ENCODE data around the gene AP3S2.

Gene AP3S2

GRCh38 chr15:89829616-89830440 lies 64.0 kb downstream of the AP3S2 start:
- no peak for DNase-seq (ENCODE audit: low read depth)
- H3K4me3 ChIP-seq (ENCODE audit: control insufficient read depth, low read depth, low read length), result no peak overlapping the region
- no peak for TF ChIP-seq CTCF (IDR thresholded peaks at IDR 0.05; ENCODE audit: control insufficient read depth, insufficient read depth, low read depth, low read length, missing control alignments)

GRCh38 chr15:89829161-89829560 lies 64.6 kb downstream of the AP3S2 start:
- H3K4me3 ChIP-seq (ENCODE audit: control insufficient read depth, low read depth, low read length), result no peak overlapping the region
- no peak for TF ChIP-seq CTCF (IDR thresholded peaks at IDR 0.05; ENCODE audit: control insufficient read depth, insufficient read depth, low read depth, low read length, missing control alignments)
- no peak for DNase-seq (ENCODE audit: low read depth)

DNA sequence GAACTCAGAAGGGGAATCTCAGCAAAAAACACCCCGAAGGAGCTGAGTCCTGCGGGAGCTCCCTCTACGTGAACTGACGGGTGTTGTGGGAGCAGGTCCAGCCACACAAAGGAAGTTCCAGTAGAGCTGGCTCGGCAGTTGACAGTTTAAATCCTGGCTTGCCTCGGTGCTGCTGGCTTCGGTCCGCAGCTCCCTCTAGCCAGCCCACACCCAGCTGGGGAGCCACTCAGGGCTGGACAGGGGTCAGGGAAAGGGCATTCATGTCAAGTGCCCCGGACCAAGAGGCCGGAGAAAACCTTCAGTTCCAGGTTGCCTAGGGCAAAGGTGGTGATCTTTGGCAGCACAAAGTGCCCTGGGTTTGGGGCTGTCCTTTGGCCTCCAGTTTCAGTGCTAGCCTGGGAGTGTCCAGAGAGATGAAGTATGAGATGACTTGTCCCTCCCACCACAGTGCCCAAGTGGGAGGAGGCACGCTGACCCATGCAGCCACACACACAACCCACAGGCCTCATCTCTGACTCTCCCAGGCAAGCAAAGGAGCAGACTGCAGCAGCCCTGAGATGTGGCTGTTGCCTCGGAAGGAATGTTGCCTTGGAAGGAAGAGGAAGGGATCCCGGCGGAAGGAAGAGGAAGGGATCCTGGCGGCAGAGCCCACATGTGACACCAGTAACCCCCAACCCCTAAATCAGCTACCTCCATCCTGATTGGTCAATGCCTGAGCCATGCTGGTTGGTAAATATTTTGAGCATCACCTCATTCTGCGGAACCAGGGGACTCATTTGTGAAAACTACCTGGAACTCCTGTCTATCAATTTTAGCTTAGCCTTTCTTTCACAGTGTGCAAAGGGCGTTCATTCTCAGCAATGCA lies 65.3 kb downstream of the AP3S2 start:
- no peak overlapping the region for H3K4me3 ChIP-seq (ENCODE audit: control insufficient read depth, low read depth, low read length)
- TF ChIP-seq CTCF (IDR thresholded peaks at IDR 0.05; ENCODE audit: control insufficient read depth, insufficient read depth, low read depth, low read length, missing control alignments), result no peak
- no peak for DNase-seq (ENCODE audit: low read depth)

DNA sequence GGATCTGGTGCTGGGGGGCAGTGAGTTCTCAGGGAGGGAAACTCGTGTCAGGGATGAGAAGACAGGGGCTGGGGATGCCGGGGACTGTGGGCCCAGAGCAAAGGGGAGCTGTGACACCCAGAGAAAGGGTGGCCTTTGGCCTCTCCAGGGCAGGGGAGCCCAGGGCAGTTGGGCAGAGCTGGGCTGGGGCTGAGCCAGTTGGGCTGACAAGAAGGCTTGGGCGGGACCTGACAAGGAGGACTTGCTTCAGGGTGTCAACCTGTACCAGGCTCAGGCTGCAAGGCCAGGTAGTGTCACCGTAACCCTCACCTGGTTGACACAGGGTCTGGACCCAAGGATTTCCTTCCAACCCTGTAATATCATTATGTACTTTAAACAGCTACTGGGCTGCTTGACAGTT lies 66.0 kb downstream of the AP3S2 start:
- H3K4me3 ChIP-seq (ENCODE audit: control insufficient read depth, low read depth, low read length), result no peak overlapping the region
- no peak for TF ChIP-seq CTCF (IDR thresholded peaks at IDR 0.05; ENCODE audit: control insufficient read depth, insufficient read depth, low read depth, low read length, missing control alignments)
- no peak for DNase-seq (ENCODE audit: low read depth)

DNA sequence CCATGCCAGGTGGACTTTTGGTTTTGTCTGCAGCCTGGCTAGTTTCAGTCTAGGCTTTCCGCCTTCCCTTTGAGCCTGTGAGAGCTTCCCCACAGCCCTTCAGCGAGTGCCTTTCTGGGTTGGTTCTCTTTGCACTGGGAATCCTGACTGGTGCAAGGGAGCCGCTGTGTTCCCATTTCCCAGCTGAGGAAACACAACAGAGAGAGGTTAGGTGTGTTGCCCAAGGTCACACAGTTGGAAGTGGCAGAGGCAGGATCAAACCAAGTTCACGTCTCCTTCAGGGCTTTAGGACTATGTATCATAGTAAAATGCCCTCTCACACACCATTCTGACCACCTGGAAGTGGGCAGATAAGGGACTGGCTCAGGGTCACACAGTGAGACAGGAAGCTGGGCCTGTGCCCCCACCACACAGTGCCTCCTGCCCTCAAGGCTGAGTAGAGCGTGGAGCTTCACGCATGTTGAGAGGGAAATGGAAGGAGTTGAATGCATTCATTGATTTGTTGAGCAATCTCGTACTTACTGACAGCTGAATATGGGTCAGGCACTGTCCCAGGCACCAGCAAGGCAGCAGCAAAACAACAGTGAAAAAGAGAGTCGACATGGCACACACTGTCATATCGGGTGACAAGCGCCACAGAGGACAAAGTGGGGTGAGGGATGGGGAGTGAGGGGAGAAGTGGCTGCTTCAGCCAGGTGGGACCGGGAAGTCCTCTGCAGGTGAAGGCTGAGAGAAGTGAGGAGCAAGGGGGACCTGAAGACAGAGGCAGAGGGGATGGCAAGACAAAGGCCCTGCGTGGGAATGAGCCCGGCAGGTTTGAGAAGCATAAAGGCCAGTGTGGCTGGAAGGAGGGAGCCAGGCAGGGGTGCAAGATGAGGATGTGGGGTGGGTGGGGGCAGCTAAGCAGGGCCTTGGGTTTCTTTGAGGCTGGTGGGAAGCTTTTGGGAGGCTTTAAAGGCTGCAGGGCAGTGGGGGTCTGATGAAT lies 66.8 kb downstream of the AP3S2 start:
- no peak for DNase-seq (ENCODE audit: low read depth)
- no peak overlapping the region for H3K4me3 ChIP-seq (ENCODE audit: control insufficient read depth, low read depth, low read length)
- no peak for TF ChIP-seq CTCF (IDR thresholded peaks at IDR 0.05; ENCODE audit: control insufficient read depth, insufficient read depth, low read depth, low read length, missing control alignments)
